GM19372 (cell line): ENCODE results near the gene TUBA3E.
"Not testable (repeated sequence)": the region's sequence is repeated elsewhere in the genome, so short reads cannot be mapped to it uniquely, and the experiment has no call there.

Experiments used
- ATAC-seq: cut with Tn5 transposase; IDR thresholded peaks from one replicate; pipeline ENCODE4 v1.9.1; 2021; ENCODE audit warnings: mild to moderate bottlenecking, low read depth, moderate library complexity; ENCODE audit not compliant: unreplicated experiment

Gene TUBA3E

DNA sequence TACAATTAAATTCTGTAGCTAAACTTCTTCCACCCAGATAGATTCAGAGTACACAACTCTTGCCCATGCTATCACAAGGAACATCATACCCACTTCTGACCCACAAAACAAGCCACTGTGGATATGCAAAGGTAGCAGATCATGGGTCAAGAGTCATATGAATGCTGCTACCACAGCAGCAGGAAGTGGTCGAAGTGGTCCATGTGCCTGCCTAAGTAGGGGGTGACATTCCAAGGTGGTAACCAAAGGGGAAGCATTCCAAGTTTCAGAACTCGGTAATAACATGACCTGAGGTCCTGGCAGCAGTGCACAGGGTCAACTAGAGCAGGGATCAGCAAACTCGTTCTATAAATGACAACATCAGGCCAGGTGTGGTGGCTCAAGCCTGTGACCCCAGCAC lies 5.8 kb downstream of the TUBA3E start:
- not testable (repeated sequence) for ATAC-seq

DNA sequence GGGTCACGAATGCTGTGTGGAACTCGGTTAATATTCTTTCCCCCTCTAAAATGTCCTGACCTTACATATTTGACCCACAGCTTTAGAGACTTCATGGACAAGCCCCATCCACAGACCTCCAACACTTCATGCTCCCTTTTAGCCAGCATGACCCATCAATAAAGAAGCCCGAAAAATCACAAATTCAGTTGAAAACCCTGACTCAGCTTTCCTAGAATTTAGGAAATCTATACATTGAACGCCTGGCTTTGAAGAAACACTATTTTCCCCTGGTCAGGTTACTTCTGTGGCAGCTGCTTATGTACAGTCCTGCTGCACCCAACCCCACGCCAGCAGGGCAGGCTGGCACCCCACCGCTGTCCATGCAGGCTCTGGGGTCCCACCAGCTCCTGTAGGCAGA lies 6.9 kb downstream of the TUBA3E start:
- not testable (repeated sequence) for ATAC-seq

DNA sequence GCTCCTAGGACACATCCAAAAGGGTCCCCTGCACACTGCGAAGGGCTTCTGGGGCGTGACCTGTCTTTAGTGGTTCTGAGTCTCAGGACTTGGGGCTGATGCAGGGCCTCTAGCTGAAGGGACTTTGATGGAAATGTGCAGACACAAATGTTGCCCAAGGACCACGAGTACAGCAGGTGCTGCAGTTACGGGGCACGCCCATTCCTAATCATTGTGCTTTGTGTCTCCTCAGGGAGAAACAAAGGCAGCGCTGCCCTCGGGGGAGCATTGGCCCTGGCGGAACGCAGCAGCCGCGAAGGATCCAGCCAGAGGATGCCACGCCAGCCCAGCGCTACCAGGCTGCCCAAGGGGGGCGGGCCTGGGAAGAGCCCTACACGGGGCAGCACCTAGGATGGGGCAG lies 8.0 kb downstream of the TUBA3E start:
- ATAC-seq: no peak

DNA sequence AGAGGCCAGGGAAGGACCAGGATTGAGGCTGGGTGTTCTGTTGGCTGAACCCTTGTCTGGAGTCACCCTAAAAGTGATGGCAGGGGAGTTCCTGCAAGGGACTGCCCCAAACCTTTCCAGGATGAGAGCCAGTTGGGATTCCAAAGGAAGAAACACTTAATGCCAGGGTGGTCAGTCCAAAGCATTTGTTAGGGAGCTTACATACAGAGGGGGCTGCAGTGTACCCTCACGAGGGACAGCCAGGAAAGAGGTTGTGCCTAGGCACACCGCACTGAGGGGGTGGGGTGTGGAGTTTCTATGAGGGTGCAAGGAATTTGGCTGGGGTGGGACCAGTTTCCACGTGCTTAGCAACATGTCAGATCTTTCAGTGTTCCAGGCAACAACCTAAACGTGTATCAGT lies 9.3 kb downstream of the TUBA3E start:
- ATAC-seq: not testable (repeated sequence)

DNA sequence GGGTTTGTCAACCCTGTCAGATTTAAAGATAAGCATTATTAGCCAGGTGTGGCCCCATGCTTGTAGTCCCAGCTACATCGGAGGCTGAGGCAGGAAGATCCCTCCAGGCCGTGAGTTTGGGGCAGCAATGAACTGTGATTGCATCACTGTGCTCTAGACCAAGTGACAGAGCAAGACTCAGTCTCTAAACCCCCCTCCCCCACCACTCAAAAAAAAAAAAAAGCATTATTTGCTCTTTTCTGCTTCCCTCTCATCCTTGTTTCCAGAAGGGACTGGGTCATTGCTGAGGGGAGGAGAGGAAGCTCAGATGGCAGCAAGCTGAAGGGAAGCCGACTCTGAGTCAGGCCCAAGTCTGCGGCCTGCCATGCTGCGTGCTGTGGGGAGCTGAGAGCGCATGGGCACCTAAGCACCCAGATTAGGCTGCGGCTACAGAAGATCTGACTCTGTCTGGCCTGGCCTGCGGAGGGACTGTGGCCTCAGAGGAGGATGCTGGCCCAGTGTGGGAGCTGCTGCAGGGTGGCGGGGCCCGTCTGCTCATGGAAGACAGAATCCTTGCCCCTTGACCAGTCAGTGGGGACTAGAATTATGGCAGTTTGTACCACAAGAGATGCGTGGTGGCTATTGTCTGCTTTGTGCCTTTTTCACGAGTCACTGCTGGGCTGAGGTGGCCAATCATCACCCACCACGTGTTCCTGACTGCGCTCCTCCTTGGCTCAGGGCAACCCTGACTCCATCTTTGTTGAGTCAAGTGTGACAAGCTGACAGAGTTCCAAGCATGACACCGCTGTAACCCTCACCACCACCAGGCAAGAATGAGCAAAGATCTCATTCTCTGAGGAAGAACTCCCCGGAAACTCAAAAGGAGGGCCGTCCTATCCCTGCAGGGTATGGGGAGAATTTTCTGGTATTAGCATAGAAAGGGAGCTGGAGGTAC lies 10.1 kb downstream of the TUBA3E start:
- ATAC-seq: not testable (repeated sequence)

DNA sequence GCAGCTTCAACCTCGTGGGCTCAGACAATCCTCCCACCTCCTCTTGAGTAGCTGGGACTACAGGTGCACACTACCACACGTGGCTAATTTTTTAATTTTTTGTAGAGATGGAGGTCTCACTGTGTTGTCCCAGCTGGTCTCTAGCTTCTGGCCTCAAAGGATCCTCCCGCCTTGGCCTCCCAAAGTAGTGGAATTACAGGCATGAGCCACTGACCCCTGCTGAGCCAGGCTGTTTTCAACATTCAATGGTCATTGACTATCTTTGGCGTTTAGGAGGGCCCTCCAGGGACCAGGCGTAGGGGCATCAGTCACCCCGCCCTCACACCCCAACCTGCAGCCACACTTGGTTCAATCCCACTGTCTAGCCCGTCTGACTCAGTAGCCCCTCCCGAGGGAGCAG lies 11.0 kb downstream of the TUBA3E start:
- ATAC-seq: no peak

DNA sequence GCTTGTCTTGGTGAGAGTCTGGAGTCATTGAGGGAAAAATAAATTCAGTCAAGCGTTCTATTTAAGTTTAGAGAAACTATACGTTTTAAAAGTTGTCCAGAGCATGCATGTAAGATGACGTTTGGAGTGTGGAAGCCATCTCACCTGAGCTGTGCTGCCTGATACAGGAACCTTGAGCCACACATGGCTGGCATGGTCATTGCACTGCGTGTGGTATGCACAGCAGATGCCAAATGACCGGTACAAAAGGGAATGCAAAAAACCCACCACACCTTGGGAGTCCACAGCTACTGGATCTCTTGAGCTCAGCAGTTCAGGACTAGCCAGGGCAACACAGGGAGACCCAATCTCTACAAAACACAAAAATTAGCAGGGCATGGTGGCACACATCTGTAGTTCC lies 11.8 kb downstream of the TUBA3E start:
- no peak for ATAC-seq

DNA sequence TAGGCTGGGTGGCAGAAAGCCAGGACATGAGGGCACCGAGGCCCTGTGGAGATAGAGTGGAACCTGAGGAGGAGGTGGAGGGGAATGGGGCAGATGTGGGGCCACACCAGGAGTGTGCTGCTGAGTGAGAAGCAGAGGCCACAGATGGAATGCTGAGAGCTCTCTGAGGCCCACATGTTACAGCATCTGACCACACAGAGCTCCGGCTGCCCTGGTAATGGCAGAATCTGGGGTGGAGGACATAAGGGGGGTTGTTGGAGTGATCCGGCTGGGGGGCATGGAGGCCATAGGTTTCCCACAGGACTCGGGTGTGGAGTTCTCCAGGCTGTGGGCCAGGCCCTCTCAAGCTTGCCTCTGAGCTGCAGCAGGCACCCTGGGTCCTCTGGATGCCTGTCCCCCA lies 12.3 kb downstream of the TUBA3E start:
- ATAC-seq: no peak

DNA sequence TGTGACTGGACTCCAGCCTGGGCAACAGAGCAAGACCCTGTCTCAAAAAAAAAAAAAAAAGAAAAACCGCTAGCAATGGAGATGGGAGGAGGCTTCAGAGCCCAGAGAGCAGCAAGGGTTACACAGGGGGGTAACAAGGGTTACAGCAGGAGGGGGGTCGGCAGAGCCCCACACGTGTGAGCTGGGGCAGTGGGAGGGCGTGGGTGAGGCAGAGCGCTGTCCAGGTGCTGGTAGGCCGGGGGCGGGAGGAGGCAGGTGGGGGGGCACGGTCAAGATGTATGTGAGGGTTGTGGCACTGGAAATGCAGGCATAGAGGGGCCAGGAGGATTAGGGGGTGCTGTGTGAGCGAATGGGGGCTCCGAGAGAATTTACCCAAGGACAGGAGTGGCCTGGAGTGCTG lies 12.8 kb downstream of the TUBA3E start:
- ATAC-seq: no peak

DNA sequence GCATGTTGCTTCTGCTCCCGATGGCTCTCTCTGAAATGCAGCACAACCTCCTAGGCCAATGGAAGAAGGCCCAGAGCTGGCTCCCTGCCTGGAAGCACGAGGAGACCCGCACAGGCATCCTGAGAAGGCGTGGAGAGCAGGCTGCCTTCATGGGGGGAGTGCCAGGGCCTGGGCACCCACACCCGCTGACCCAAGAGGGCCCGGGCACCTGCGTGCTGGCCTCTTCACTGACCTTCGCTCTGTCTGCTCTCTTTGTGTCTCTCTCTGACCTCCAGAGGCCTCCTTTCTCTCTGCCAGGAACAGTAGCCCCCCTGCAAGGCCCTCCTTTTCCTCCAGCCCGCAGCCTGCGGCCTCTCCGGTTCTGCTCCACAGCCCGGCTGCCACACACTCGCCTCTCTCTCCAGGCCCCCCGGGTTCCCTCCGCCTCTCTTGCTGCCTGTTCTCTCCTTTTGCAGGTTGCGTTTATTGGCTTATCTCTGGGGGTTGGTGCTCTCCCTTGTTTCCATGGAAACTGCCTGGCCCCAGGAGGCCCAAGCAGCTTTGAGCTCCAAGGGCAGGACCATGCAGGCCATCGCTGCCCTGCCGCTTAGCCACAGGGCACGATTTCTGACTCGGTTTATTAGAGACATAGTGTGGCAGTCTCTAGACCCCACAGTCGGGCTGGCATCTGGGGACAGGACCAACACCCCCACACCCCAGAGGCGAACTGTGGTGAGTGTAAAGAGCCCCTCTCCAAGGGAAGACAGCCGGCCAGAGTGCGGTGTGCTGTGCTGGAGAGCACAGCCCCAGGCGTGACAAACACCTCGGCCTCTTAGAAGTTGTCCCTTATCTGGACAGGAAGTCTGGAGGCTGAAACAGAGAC lies 14.5 kb downstream of the TUBA3E start:
- no peak for ATAC-seq

DNA sequence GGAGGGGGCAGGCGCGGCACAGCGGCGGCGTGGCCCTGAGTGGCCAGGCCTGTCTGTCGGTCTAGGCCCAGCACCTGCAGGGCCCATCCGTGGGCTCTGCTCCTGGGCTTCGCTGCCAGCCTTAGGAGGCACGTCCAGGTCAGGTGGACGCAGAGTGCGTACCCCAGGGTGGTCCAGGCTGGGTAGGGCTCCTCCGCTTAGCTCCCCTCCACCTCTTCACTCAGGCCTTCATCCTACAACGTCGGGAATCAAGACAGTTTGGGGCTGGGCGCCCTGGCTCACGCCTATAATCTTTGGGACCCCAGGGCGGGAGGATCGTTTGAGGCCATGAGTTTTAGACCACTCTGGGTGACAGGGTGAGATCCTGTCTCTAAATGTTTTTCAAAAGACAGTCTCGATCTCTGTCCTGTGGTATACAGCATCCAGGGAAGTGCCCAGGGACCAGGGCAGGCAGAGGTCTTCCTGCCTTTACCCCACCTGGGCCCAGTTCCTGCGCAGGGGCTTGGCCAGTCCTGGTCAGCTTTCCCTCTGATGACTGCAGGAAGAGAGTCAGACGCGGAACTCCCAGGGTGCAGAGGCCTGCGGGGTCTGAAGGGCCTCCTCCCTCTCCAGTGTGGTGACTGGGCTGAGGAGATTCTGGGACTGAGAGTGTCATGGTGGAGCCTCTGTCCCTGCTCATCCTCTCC lies 15.3 kb downstream of the TUBA3E start:
- peak; percentile 25 for ATAC-seq

DNA sequence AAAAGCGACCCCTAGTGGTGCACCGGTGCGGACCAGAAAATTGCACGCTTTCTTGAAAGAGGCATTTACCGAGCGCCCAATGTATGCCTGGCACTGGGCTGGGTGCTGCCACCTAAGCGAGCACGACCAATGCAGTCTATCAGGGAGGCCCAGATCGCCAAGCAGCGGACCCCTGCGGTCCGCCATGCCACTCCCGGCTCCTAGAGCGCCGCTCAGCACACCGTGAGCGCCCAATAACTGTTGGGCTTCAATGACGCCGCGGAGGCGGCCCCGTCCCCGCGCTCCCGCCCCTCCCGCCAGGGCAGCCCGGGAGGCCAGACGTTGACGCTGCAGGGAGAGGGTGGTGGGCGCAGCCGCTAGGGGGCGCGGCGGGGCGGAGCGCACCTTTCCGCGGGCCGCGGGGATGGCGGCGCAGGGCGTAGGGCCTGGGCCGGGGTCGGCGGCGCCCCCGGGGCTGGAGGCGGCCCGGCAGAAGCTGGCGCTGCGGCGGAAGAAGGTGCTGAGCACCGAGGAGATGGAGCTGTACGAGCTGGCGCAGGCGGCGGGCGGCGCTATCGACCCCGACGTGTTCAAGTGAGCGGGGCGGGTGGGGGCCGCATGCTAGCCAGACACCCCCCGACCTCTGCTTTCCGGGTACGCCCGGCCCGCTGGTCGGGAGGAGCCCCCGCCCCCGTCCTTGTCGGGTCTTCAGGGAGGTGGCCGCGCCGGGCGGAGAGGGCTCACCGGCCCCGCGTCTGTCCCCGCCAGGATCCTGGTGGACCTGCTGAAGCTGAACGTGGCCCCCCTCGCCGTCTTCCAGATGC lies 16.2 kb downstream of the TUBA3E start, which contains the start of gene MZT2B:
Gene MZT2B (plus strand): TSS at position 383 of the 803 bp plus-strand sequence. CDS start 21 bp downstream, at position 404.
- peak; percentile 76 for ATAC-seq

DNA sequence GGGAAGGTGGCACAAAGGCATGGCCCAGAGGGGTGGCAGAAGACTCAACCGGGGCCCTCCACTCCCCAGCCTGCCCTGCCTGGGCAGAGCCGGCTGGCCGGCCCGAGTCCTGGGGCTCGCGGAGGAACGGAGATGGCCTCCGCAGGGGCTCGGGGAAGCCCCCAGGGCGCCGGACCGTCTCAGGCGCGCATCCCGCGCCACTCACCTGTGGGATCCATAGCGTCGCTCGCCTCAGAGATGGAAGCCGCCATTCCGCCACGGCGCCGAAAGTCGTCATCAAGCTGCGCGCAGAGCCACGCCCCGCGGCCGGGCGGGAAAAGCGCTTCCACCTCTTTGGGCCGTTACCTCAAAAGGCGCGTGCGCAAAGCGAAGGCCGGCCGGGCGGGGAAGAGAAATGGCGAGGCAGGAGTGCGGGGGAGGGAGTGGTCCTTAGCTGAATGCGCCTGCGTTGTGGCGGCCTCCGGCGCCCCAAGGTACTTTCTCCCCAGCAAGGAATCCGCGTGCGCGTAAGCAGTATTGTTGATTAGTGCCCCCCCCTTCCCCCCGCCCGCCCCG lies 16.8 kb downstream of the TUBA3E start, which contains the start of gene SMPD4:
Gene SMPD4 (minus strand): TSS at position 278 of the 555 bp plus-strand sequence. CDS start 5,010 bp downstream, outside the sequence.
- peak; percentile 50 for ATAC-seq

DNA sequence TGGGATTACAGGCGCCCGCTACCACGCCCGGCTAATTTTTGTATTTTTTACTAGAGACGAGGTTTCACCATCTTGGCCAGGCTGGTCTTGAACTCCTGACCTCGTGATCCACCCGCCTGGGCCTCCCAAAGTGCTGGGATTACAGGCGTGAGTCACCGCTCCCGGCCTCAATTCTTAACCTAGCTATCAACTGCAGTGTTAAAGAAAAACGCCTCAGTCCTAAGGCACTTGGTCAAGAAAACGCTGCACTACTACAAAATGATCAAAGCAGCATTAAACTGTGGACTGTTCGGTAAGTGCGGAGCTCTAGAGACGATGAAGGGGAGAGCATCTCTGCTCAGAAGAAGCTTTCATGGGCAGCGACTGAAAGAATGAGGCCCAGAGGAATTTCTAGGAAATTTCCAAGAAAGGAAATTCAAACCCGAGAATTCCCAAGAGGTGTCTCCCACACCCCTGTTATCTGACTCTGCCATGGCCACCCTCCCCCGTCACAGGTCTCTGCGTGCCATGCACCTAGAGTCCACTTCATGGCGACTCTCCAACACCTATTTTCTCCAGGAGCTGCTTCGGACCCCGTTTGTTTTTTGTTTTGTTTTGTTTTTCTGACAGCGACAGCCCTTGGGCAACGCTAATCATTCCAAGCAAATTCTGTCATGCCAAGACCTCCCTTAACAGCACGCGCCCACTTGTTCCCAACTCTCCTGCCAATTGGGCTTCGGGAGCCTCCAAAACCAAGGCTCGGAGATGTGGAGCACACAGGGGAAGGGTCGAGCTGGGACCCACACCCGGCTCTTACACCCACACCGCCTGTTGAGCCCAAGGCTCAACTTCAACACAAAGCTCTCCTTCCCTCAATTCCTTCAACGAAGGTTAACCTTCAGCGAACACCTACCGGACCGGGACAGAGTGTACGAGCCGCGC lies 17.6 kb downstream of the TUBA3E start:
- not testable (repeated sequence) for ATAC-seq

DNA sequence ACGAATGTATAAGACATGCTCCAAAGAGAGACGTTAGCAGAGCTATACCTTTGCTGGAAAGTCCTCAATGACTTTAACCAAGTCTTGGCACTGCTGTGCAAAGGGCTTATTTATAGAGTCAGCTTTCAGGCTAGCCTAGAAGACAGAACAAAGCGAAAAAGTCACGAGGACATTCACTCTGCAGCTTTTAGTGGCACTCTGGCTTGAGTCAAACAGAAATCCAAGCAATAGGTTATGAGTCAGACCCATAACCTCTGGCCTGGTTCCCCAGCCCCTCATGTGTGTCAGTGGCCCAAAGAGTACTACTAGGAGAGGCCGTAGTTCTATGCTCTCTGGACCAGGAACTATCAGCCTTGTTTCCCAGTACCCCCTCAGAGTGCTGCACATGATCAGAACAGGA lies 23.4 kb downstream of the TUBA3E start:
- not testable (repeated sequence) for ATAC-seq

DNA sequence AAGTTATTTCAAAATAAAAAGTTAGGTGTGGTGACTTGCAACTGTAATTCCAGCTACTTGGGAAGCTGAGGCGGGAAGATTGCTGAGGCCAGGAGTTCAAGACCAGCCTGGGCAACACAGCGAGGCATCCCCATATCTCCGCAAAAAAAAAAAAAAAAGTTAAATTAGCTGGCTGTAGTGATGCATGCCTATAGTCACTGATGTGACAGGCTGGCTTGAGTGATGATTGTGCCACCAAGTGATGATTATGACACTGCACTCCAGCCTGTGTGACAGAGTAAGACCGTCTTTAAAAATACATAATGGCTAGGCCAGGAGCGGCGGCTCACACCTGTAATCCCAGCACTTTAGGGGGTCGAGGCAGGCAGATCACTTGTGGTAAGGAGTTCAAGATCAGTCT lies 28.3 kb downstream of the TUBA3E start:
- ATAC-seq: no peak

DNA sequence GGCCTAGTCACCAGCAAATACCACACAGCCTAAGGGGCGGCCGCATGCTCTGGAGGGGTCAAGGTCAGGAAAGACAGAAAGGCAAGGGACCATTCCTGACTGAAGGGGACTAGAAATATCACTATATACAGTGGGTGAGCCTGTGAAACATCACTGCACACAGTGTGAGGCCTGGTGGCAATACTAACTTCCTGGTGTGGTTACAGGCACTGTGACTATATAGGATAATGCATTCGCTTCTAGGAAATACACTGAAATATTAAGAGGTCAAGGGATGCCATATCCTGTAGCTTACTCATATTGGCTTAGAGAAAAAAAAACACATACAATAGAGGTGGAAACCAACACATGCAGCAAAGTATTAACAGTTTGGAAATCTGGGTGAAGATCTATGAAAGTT lies 29.1 kb downstream of the TUBA3E start:
- ATAC-seq: not testable (repeated sequence)

DNA sequence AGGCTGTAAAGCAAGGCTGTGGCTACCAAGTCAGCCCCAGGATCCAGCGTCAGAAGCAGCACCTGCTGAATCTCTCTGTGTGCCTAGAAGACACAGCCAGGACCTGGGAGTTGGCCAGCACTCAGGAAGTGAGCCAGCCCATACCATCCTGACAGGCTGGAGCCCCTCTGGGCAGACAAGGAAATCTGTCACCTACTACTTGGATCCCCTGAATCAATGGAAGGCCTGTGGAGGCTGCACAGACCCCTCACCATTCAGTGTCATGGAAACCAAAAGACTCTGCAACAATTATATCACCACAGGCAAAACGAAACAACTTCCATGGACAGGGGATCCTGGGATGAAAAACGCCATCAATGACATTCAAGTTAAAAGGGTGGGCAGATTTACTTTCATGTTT lies 31.6 kb downstream of the TUBA3E start:
- ATAC-seq: not testable (repeated sequence)
